MM.1S (cell line): ENCODE results near the gene PDE1A.

Experiments
- DNase-seq: peaks from one replicate; pipeline ENCODE4 v3.0.0-alpha.2; 2015
- H2AFZ ChIP-seq: fragments of 300-600 bp; sonication (generic); 2 replicates; pipeline ENCODE4 v1.6.0; 2016; ENCODE audit warnings: antibody characterized with exemption, low read length
- H3F3A ChIP-seq: fragments of 300-600 bp; sonication (generic); 2 replicates; pipeline ENCODE4 v1.6.1; 2016; ENCODE audit warnings: mild to moderate bottlenecking, antibody characterized with exemption, low read length, moderate library complexity, mixed read lengths; ENCODE audit not compliant: insufficient read depth
- H3K27ac ChIP-seq: fragments of 300-600 bp; sonication (generic); 2 replicates; pipeline ENCODE4 v1.5.1; 2016; ENCODE audit warnings: mild to moderate bottlenecking, low read length
- H3K27me3 ChIP-seq: fragments of 300-600 bp; sonication (generic); replicated peaks from 2 replicates; pipeline ENCODE4 v1.6.0; 2016; ENCODE audit warnings: low read length; ENCODE audit not compliant: insufficient read depth
- H3K36me3 ChIP-seq: fragments of 300-600 bp; sonication (generic); replicated peaks from 2 replicates; pipeline ENCODE4 v1.6.1; 2016; ENCODE audit warnings: mild to moderate bottlenecking, low read length, mixed read lengths; ENCODE audit not compliant: insufficient read depth
- H3K4me1 ChIP-seq: fragments of 300-600 bp; sonication (generic); 2 replicates; pipeline ENCODE4 v1.6.1; 2016; ENCODE audit warnings: low read length, mixed read lengths
- H3K4me2 ChIP-seq: fragments of 300-600 bp; sonication (generic); 2 replicates; pipeline ENCODE4 v1.6.0; 2016; ENCODE audit warnings: low read depth, low read length
- H3K4me3 ChIP-seq: fragments of 300-600 bp; sonication (generic); 2 replicates; pipeline ENCODE4 v1.5.1; 2016; ENCODE audit warnings: low read length, mixed read lengths
- H3K79me2 ChIP-seq: fragments of 300-600 bp; sonication (generic); 2 replicates; pipeline ENCODE4 v1.6.1; 2016; ENCODE audit warnings: mixed run types, low read length, mixed read lengths
- H3K9ac ChIP-seq: fragments of 300-600 bp; sonication (generic); 2 replicates; pipeline ENCODE4 v1.6.1; 2016; ENCODE audit warnings: low read length, mixed read lengths
- H3K9me2 ChIP-seq: fragments of 300-600 bp; sonication (generic); replicated peaks from 2 replicates; pipeline ENCODE4 v1.6.1; 2016; ENCODE audit warnings: mild to moderate bottlenecking, low read length, mixed read lengths; ENCODE audit not compliant: insufficient read depth
- H3K9me3 ChIP-seq: fragments of 300-600 bp; sonication (generic); replicated peaks from 2 replicates; pipeline ENCODE4 v1.6.1; 2016; ENCODE audit warnings: mild to moderate bottlenecking, low read length, mixed read lengths; ENCODE audit not compliant: insufficient read depth
- H4K20me1 ChIP-seq: fragments of 300-600 bp; sonication (generic); 2 replicates; pipeline ENCODE4 v1.6.1; 2016; ENCODE audit warnings: mild to moderate bottlenecking, low read length, moderate library complexity, mixed read lengths; ENCODE audit not compliant: insufficient read depth
- EZH2 ChIP-seq: fragments of 300-600 bp; sonication (generic); optimal IDR thresholded peaks from 2 replicates; pipeline ENCODE3; 2017; ENCODE audit warnings: low read depth, mild to moderate bottlenecking, antibody characterized with exemption, low read length, mixed read lengths
- EZH2phosphoT487 ChIP-seq: fragments of 300-600 bp; sonication (generic); IDR thresholded peaks from 2 replicates; pipeline ENCODE4 v1.6.1; 2018; ENCODE audit warnings: antibody characterized with exemption, low read length
- TF ChIP-seq, protein P1 (sequence below): fragments of 300-600 bp; sonication (generic); IDR thresholded peaks from 2 replicates; pipeline ENCODE4 v1.5.1; 2016; ENCODE audit warnings: antibody characterized with exemption, low read length, mixed read lengths

Gene PDE1A

DNA sequence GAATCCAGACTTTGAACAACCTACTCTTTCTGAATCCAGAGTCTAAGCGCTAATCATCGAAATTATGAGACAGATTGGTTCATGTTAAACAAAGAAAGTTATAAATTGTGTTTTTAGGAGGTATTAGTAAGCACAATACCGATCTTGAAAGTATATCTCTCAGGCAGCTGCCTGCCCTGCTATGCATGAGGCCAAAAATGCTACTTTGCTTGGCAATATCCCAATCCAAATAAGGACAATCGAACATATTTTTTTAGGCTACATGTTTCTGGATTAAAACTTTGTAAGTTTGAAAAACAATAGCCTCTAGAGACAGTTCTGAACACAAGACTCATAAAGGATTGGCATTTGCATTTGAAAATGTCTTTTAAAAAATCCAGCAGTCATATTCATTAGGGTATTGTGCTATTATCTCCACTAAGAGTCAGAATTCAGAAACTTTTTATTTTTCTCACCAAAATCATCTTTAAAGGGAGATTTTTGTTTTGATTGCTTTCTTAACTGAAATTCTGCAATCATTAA, 167.1 kb downstream of the PDE1A start:
- Histone ChIP-seq H3K79me2 (no peaks in the 10 kb centered on the region), H3K9me2 (no peaks in the 10 kb centered on the region), H3F3A (no peaks in the 10 kb centered on the region), H3K4me3 (no peak overlapping the region), H3K36me3 (no peaks in the 10 kb centered on the region), H2AFZ (no peak overlapping the region), H3K27me3 (no peaks in the 10 kb centered on the region), H3K4me1 (no peaks in the 10 kb centered on the region), H3K9ac (no peak overlapping the region), H3K9me3 (no peaks in the 10 kb centered on the region), H3K4me2 (no peak overlapping the region), H4K20me1 (no peaks in the 10 kb centered on the region), H3K27ac (no peak overlapping the region)
- DNase-seq, result no peak
- TF ChIP-seq EZH2phosphoT487, result no peak

DNA sequence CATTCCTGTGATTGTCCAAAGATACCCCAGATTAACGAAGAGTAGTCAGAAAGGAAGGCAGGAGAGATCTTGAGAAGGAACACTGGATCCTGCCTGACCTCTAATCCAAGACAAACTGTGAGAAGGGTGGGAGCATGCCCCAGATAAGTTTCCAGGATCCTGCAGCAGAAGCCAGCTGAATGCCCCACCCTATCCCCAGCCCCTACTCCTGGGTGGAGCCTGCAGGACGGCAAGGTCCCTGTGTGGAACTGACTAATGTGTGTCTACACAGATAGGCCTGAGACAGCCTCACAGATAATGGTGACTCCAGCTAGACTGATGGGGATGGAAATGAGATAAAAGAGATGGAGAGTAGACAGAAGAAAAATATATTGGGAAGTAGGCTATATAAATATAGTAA, 174.3 kb downstream of the PDE1A start:
- TF ChIP-seq, protein P1, sequence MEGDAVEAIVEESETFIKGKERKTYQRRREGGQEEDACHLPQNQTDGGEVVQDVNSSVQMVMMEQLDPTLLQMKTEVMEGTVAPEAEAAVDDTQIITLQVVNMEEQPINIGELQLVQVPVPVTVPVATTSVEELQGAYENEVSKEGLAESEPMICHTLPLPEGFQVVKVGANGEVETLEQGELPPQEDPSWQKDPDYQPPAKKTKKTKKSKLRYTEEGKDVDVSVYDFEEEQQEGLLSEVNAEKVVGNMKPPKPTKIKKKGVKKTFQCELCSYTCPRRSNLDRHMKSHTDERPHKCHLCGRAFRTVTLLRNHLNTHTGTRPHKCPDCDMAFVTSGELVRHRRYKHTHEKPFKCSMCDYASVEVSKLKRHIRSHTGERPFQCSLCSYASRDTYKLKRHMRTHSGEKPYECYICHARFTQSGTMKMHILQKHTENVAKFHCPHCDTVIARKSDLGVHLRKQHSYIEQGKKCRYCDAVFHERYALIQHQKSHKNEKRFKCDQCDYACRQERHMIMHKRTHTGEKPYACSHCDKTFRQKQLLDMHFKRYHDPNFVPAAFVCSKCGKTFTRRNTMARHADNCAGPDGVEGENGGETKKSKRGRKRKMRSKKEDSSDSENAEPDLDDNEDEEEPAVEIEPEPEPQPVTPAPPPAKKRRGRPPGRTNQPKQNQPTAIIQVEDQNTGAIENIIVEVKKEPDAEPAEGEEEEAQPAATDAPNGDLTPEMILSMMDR, result no peak
- TF ChIP-seq EZH2 (no peak), EZH2phosphoT487 (no peak)
- Histone ChIP-seq H3K9ac (no peak overlapping the region), H3F3A (no peaks in the 10 kb centered on the region), H3K9me2 (no peaks in the 10 kb centered on the region), H3K27ac (no peak overlapping the region), H3K79me2 (no peaks in the 10 kb centered on the region), H3K4me2 (no peak overlapping the region), H3K36me3 (no peaks in the 10 kb centered on the region), H3K27me3 (no peaks in the 10 kb centered on the region), H4K20me1 (no peaks in the 10 kb centered on the region), H3K9me3 (no peaks in the 10 kb centered on the region), H3K4me3 (no peak overlapping the region), H2AFZ (no peak overlapping the region), H3K4me1 (no peaks in the 10 kb centered on the region)
- DNase-seq, result no peak

DNA sequence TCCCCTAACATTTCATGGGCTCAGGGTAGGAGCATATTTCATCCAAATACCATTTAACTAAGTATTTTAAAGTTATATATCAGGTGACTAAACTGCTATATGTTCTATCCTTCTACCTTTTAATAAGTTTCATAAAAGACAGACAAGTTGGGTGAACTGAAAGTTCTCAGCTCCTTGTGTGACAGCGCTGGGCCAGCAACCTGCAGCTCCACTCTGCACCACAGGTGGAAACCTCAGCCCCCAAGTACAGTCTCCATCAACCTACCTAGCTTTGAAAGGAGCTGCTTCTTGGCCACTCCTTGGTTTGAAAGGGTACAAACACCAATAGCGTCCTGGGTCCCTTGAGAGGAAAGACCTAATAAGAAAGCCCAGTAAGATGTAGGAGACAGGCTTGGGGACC, 177.9 kb downstream of the PDE1A start:
- H3K36me3 ChIP-seq, result no peaks in the 10 kb centered on the region
- H3K4me1 ChIP-seq, result no peaks in the 10 kb centered on the region
- no peaks in the 10 kb centered on the region for H3K79me2 ChIP-seq
- H3K9me2 ChIP-seq, result no peaks in the 10 kb centered on the region
- H3K4me3 ChIP-seq, result no peak overlapping the region
- TF ChIP-seq, protein P1, result no peak
- TF ChIP-seq EZH2phosphoT487, result no peak
- no peak for TF ChIP-seq EZH2
- no peak overlapping the region for H3K27ac ChIP-seq
- H3K27me3 ChIP-seq, result no peaks in the 10 kb centered on the region
- H3F3A ChIP-seq, result no peaks in the 10 kb centered on the region
- H2AFZ ChIP-seq, result no peak overlapping the region
- H3K9ac ChIP-seq, result no peak overlapping the region
- no peak for DNase-seq
- H3K9me3 ChIP-seq, result no peaks in the 10 kb centered on the region
- H3K4me2 ChIP-seq, result no peak overlapping the region
- no peaks in the 10 kb centered on the region for H4K20me1 ChIP-seq

DNA sequence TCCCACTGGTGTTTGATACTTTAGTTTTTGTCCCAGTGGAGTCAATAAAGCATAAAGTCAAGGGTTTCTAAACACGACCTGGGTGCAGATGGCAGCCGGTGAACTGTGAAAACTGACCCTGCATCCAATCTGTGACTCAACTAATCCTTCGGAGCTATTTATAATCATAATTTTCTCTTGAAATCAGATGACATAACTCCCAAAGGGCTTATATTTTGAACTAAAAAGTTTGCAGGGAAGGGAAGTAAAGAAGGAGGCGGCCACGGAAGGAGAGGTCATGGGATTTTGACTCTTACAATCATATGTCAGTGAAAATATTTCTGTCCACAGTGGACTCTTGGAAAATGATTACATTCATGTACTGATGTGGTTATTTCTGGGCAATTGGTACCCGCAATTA, 178.5 kb downstream of the PDE1A start:
- Histone ChIP-seq H3K36me3 (no peaks in the 10 kb centered on the region), H3K4me3 (no peak overlapping the region), H4K20me1 (no peaks in the 10 kb centered on the region), H3F3A (no peaks in the 10 kb centered on the region), H3K4me2 (no peak overlapping the region), H3K79me2 (no peaks in the 10 kb centered on the region), H2AFZ (no peak overlapping the region), H3K4me1 (no peaks in the 10 kb centered on the region), H3K27me3 (no peaks in the 10 kb centered on the region), H3K9me3 (no peaks in the 10 kb centered on the region), H3K9ac (no peak overlapping the region), H3K27ac (no peak overlapping the region), H3K9me2 (no peaks in the 10 kb centered on the region)
- TF ChIP-seq EZH2phosphoT487 (no peak), EZH2 (no peak)
- TF ChIP-seq, protein P1, result no peak
- no peak for DNase-seq
